Activated CD4-positive, alpha-beta memory T cell treated with anti-CD3 and anti-CD28 coated beads, Interleukin-2, amount 10 ng/mL, durations not matched to agents 7 days and 5 days (primary cell): ENCODE results near the gene USP24. TPM values are rescaled to one million over a fixed set of nuclear protein-coding genes. Genes with fewer than 3 reads are reported as not detected.
"Not testable (repeated sequence)": the region's sequence is repeated elsewhere in the genome, so short reads cannot be mapped to it uniquely, and the experiment has no call there.

Experiments
- CTCF ChIA-PET: fragments of 350-600 bp; sonication (Branson Sonifier 250); formaldehyde crosslinking; loops from one replicate; lab custom pipeline; 2021; ENCODE audit warnings: antibody characterized with exemption, inconsistent platforms; lab: Charles Lee
- POLR2A ChIA-PET: fragments of 350-600 bp; sonication (Branson Sonifier 250); formaldehyde crosslinking; loops from one replicate; lab custom pipeline; 2021; ENCODE audit warnings: antibody characterized with exemption; lab: Charles Lee
- DNase-seq: peaks from one replicate; pipeline ENCODE4 v3.0.0-alpha.2; 2020
- H3K27ac Mint-ChIP-seq: one replicate; pipeline ENCODE4 v1.8.0; 2021; ENCODE audit warnings: mild to moderate bottlenecking, mixed read lengths
- H3K27me3 Mint-ChIP-seq: one replicate; pipeline ENCODE4 v1.8.0; 2021; ENCODE audit warnings: mixed read lengths
- H3K36me3 Mint-ChIP-seq: one replicate; pipeline ENCODE4 v1.8.0; 2021; ENCODE audit warnings: low read depth, mixed read lengths
- H3K4me1 Mint-ChIP-seq: one replicate; pipeline ENCODE4 v1.8.0; 2021; ENCODE audit warnings: mixed read lengths
- H3K4me3 Mint-ChIP-seq: one replicate; pipeline ENCODE4 v1.8.0; 2021; ENCODE audit warnings: mild to moderate bottlenecking, mixed read lengths
- H3K9me3 Mint-ChIP-seq: one replicate; pipeline ENCODE4 v1.8.0; 2021; ENCODE audit warnings: mixed read lengths
- total RNA-seq, 2 experiments: library from RNA; stranded (reverse); gene quantifications; one replicate each; pipeline ENCODE4 v1.2.3, GENCODE V29; 2021

Gene USP24
- total RNA-seq, 2 experiments from 2014 or later: 34.9 to 35.6 TPM

DNA sequence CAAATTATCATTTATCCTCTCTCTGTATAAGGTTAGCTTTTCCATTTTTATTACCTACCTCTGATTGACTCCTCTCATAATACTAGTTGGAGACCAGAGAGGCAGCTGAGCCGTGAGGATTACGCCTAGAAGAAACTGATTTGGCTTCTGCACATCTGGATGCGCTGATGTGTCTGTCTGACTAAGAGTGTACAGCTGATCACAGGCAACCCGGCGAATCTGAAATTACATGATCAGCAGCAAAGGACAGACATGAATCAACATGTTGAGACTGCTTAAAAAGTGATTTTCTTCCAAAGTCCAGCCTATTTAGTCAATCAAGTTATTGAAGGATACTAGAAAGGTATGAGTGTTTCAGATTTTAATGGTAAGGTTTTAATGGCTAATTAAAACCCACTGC lies 94.6 kb downstream of the USP24 start:
- Mint-ChIP-seq H3K4me1 (peaks cover 14% of the 10 kb centered on the region), H3K36me3 (peaks cover 87% of the 10 kb centered on the region), H3K4me3 (no peak overlapping the region), H3K27me3 (no peaks in the 10 kb centered on the region), H3K27ac (no peak overlapping the region), H3K9me3 (no peaks in the 10 kb centered on the region)
- DNase-seq: no peak
- CTCF ChIA-PET: no interaction called here
- POLR2A ChIA-PET: no interaction called here

- H3K4me3 Mint-ChIP-seq: no peak overlapping the region
- H3K9me3 Mint-ChIP-seq: peaks cover 5% of the 10 kb centered on the region
- H3K27me3 Mint-ChIP-seq: no peaks in the 10 kb centered on the region
- H3K27ac Mint-ChIP-seq: no peak overlapping the region
- DNase-seq: no peak
- peaks cover 88% of the 10 kb centered on the region for H3K36me3 Mint-ChIP-seq
- POLR2A ChIA-PET: no interaction called here
- CTCF ChIA-PET: interaction anchor here (1.4 kb wide), 1 partner anchor 159 kb away, joined by 3 read pairs; no protein-coding TSS in a partner anchor
- peaks cover 11% of the 10 kb centered on the region for H3K4me1 Mint-ChIP-seq
Observed at GRCh38 chr1:55118651-55119329, 96.4 kb downstream of the USP24 start.

DNA sequence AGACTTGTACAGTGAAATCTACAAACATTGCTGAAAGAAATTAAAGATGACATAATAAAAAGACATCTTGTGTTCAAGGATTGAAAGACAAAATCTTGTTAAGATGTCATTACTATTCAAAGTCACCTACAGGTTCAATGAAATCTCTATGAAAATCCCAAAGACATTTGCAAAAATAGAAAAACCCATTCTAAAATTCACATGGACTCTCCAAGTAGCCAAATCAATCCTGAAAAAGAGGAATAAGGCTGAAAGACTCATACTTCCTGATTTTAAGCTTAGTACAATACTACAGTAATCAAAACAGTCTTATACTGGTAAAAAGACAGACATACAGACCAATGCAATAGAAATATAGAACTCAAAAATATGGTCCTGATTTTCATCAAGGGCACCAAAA lies 97.2 kb downstream of the USP24 start:
- H3K36me3 Mint-ChIP-seq: peaks cover 88% of the 10 kb centered on the region
- no peak overlapping the region for H3K27ac Mint-ChIP-seq
- H3K4me3 Mint-ChIP-seq: no peak overlapping the region
- DNase-seq: no peak
- CTCF ChIA-PET: interaction anchor here (1.4 kb wide), 1 partner anchor 160 kb away, joined by 3 read pairs; no protein-coding TSS in a partner anchor
- POLR2A ChIA-PET: no interaction called here
- peaks cover 12% of the 10 kb centered on the region for H3K9me3 Mint-ChIP-seq
- H3K27me3 Mint-ChIP-seq: no peaks in the 10 kb centered on the region
- peaks cover 11% of the 10 kb centered on the region for H3K4me1 Mint-ChIP-seq

GRCh38 chr1:55109005-55109404 lies 106.2 kb downstream of the USP24 start:
- CTCF ChIA-PET, POLR2A ChIA-PET, H3K4me1 Mint-ChIP-seq, H3K27me3 Mint-ChIP-seq, DNase-seq, H3K27ac Mint-ChIP-seq, H3K4me3 Mint-ChIP-seq: not testable (repeated sequence)
- peaks cover 18% of the 10 kb centered on the region for H3K9me3 Mint-ChIP-seq
- peaks cover 68% of the 10 kb centered on the region for H3K36me3 Mint-ChIP-seq

DNA sequence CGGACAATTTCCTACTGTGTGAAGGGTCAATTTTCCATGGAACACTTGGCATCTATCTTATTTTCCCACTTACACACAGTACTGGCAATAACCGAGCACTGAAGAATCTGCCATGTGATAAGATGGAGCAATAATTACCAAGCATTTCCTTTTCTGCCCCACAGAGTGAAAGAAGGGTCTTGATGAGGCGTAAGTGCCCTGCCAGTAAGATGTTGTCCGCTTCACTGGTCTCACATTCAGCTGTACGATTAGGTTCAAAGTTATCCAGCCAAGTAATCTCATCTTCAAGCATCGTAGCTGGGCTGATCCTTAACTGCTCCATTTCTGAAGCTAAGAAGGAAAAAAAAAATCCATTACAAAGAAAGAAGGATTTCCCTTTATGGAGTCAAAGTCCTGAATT lies 108.1 kb downstream of the USP24 start:
- CTCF ChIA-PET: no interaction called here
- POLR2A ChIA-PET: no interaction called here
- Mint-ChIP-seq H3K27me3 (no peaks in the 10 kb centered on the region), H3K9me3 (peaks cover under 1% of the 10 kb centered on the region), H3K27ac (no peak overlapping the region), H3K4me1 (no peaks in the 10 kb centered on the region), H3K4me3 (no peak overlapping the region), H3K36me3 (peaks cover 60% of the 10 kb centered on the region)
- no peak for DNase-seq

DNA sequence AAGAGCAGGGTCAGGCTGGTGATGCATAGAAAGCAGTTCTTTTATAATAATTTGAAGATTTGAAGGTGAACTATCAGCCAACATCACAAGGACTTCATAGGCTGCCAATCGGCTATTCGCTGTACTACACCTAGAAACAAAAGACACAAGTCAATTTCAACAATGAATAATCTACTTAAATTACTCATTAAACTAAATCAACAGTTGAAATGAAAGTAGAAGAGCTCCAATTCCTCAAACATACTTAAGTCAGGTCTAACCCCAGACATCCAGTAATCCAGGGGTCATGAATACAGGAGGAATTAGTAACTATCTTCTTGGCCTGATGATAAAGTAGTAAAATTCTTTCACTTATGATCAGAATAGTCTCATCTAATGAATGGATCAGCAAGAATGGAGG lies 111.3 kb downstream of the USP24 start:
- ChIA-PET POLR2A (no interaction called here), CTCF (no interaction called here)
- no peaks in the 10 kb centered on the region for H3K27me3 Mint-ChIP-seq
- H3K27ac Mint-ChIP-seq: no peak overlapping the region
- peaks cover 53% of the 10 kb centered on the region for H3K36me3 Mint-ChIP-seq
- H3K4me1 Mint-ChIP-seq: no peaks in the 10 kb centered on the region
- DNase-seq: no peak
- no peak overlapping the region for H3K4me3 Mint-ChIP-seq
- no peaks in the 10 kb centered on the region for H3K9me3 Mint-ChIP-seq

GRCh38 chr1:55095095-55095494 lies 120.1 kb downstream of the USP24 start:
- H3K27ac Mint-ChIP-seq: no peak overlapping the region
- POLR2A ChIA-PET: no interaction called here
- H3K9me3 Mint-ChIP-seq: no peaks in the 10 kb centered on the region
- H3K4me1 Mint-ChIP-seq: no peaks in the 10 kb centered on the region
- H3K36me3 Mint-ChIP-seq: peaks cover 69% of the 10 kb centered on the region
- no peaks in the 10 kb centered on the region for H3K27me3 Mint-ChIP-seq
- CTCF ChIA-PET: interaction anchor here (1.3 kb wide), 1 partner anchor 73 kb away, joined by 4 read pairs; no protein-coding TSS in a partner anchor
- DNase-seq: no peak
- no peak overlapping the region for H3K4me3 Mint-ChIP-seq

GRCh38 chr1:55092475-55092874 lies 122.7 kb downstream of the USP24 start:
- ChIA-PET CTCF (no interaction called here), POLR2A (no interaction called here)
- no peak overlapping the region for H3K27ac Mint-ChIP-seq
- H3K36me3 Mint-ChIP-seq: peaks cover 73% of the 10 kb centered on the region
- no peak for DNase-seq
- peaks cover 16% of the 10 kb centered on the region for H3K4me1 Mint-ChIP-seq
- H3K4me3 Mint-ChIP-seq: no peak overlapping the region
- H3K27me3 Mint-ChIP-seq: no peaks in the 10 kb centered on the region
- no peaks in the 10 kb centered on the region for H3K9me3 Mint-ChIP-seq

GRCh38 chr1:55089683-55090082 lies 125.5 kb downstream of the USP24 start:
- POLR2A ChIA-PET: no interaction called here

DNA sequence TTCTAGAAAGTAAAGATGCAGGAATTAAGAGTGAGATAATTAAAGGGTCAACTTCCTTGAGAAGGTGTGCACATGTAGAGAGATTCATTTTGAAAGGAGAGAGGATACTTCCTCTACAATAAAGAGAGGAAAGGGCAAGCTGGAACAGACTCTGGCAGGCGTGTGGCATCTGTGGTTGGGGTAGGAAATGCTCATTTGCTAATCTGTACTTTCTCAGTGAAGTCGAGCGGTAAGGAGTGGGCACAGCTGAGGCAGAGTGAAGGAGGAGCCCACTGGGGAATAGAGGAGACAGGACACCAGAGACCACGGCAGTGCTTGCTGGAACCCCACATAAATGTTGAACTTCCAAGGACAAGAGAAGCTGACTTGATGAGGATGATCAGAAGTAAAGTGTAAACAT lies 126.8 kb downstream of the USP24 start:
- peaks cover 17% of the 10 kb centered on the region for H3K4me1 Mint-ChIP-seq

More at GRCh38 chr1:55089683-55090082, 125.5 kb downstream of the USP24 start:
- peaks cover 17% of the 10 kb centered on the region for H3K4me1 Mint-ChIP-seq
- H3K9me3 Mint-ChIP-seq: no peaks in the 10 kb centered on the region
- CTCF ChIA-PET: interaction anchor here (1.6 kb wide), 1 partner anchor 14 kb away, joined by 3 read pairs; no protein-coding TSS in a partner anchor
- H3K27me3 Mint-ChIP-seq: no peaks in the 10 kb centered on the region
- no peak for DNase-seq
- no peak overlapping the region for H3K4me3 Mint-ChIP-seq
- no peak overlapping the region for H3K27ac Mint-ChIP-seq
- H3K36me3 Mint-ChIP-seq: peaks cover 62% of the 10 kb centered on the region

GRCh38 chr1:55087439-55087838 lies 127.7 kb downstream of the USP24 start:
- ChIA-PET CTCF (no interaction called here), POLR2A (no interaction called here)
- H3K4me1 Mint-ChIP-seq: peaks cover 17% of the 10 kb centered on the region
- DNase-seq: no peak
- H3K4me3 Mint-ChIP-seq: no peak overlapping the region
- H3K9me3 Mint-ChIP-seq: no peaks in the 10 kb centered on the region
- H3K36me3 Mint-ChIP-seq: peaks cover 60% of the 10 kb centered on the region
- H3K27ac Mint-ChIP-seq: no peak overlapping the region
- no peaks in the 10 kb centered on the region for H3K27me3 Mint-ChIP-seq

More for the DNA sequence above, 126.8 kb downstream of the USP24 start:
- H3K27me3 Mint-ChIP-seq: no peaks in the 10 kb centered on the region
- POLR2A ChIA-PET: no interaction called here
- no peak for DNase-seq
- peaks cover 63% of the 10 kb centered on the region for H3K36me3 Mint-ChIP-seq
- no peaks in the 10 kb centered on the region for H3K9me3 Mint-ChIP-seq
- peak overlapping the region; percentile 24 for H3K27ac Mint-ChIP-seq
- H3K4me3 Mint-ChIP-seq: no peak overlapping the region
- CTCF ChIA-PET: no interaction called here

DNA sequence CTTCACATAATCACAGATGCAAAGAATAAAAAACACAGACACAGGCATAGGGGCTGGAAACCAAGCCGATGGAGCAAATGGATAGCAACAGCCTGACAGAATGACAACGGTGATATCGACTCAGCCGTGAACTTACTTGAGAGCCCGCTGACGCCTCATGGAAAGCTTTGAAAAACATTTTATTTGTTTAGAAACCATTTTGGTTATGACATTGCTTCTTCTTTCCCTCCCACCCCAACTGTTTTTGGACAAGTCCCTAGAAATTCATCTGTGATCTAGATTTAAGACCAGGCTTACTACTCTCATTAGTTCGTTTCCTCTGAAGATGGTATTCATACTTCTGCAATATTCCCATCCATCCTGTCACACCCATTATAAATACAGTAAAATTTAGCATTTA lies 130.9 kb downstream of the USP24 start:
- DNase-seq: no peak
- H3K27ac Mint-ChIP-seq: no peak overlapping the region
- no peaks in the 10 kb centered on the region for H3K9me3 Mint-ChIP-seq
- peaks cover 16% of the 10 kb centered on the region for H3K4me1 Mint-ChIP-seq
- CTCF ChIA-PET: no interaction called here
- peaks cover 62% of the 10 kb centered on the region for H3K36me3 Mint-ChIP-seq
- no peak overlapping the region for H3K4me3 Mint-ChIP-seq
- POLR2A ChIA-PET: interaction anchor here (0.6 kb wide), 1 partner anchor 117 kb away, joined by 3 read pairs; no protein-coding TSS in a partner anchor
- no peaks in the 10 kb centered on the region for H3K27me3 Mint-ChIP-seq

DNA sequence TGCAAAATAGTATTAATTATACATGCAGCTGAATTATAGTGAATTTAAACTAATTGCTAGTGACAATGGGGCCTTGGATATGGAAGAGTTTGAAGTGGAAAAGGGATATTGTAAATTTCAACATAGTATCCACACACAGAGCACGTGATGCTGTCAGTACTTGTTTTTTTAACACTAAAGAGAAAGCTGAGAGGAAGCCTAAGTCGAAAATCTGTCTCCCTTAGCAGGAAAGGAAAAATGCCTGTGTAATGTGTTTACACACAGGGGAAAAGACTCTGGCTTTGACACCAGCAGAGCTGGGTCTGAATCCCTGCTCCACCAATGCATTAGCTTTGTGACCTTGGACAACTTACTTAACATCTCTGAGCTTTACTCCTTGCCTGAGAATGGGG lies 133.3 kb downstream of the USP24 start:
- POLR2A ChIA-PET: no interaction called here
- Mint-ChIP-seq H3K4me3 (no peak overlapping the region), H3K4me1 (no peaks in the 10 kb centered on the region), H3K27ac (no peak overlapping the region), H3K9me3 (no peaks in the 10 kb centered on the region), H3K36me3 (peaks cover 50% of the 10 kb centered on the region), H3K27me3 (no peaks in the 10 kb centered on the region)
- no peak for DNase-seq
- CTCF ChIA-PET: interaction anchor here (0.7 to 1.5 kb wide), 2 partner anchors 9 to 11 kb away, joined by 3 to 4 read pairs; no protein-coding TSS in a partner anchor
